ENCODE measurements around the gene CYSTM1. TPM values are rescaled to one million over a fixed set of nuclear protein-coding genes. Genes with fewer than 3 reads are reported as not detected.

The CYSTM1 gene
- total RNA-seq, 4 donors from 2014 or later: 44.9 to 77.6 (median 63.5) TPM

DNA sequence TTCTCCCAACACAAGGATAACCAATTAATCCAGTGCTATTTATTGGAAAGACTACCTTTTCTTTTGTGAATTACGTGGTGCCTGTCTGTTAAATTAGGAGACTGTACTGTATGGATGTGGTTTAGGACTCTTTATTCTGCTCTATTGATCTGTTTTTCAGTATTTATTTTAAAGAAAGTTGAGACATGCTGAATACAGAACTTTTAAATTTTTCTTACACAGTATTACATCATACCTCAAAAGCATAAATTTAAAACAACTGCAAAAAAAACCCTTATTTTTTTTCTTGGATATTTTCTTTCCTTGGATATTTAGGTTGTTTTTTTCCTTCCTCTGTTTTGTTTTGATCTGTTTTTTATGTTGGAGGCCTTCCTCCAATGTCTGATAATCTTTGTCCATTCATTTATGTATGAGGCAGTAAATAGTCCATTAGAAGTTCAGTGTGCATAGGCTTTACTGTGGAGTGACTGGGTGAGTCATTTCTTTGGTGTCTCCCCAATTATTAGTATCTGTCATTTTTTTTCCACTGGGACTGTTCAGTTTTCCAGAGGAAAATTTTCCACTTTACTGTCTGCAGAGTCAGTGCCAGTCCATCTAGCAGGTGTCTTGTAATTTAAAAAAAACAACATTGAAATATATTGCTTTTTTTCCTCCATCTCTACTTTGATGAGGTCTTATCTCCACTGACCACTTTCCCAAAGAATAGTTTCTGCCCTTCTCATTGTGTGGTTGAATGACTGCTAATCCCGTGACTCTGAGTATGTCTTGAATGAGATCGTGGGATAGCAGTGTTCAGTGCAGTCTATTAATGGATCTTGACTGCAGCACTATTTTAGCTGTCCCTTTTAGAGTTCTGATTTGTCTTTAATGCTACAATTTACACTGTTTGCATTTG lies 15.2 kb downstream of the CYSTM1 start:
- H3K9me3 ChIP-seq: no peaks in the 10 kb centered on the region
- WGBS, 2 donors: 57 to 65% methylated on average over 3 of the region's 3 CpGs
- H3K36me3 ChIP-seq: peaks cover 0 to 10% (median 0%) of the 10 kb centered on the region in 3 donors
- no peak overlapping the region for H3K4me3 ChIP-seq
- no peak for DNase-seq (ENCODE audit: low spot score in 2 of 2)
- H3K4me1 ChIP-seq: peaks cover 0 to 16% (median 6%) of the 10 kb centered on the region in 4 donors
- H3K27ac ChIP-seq: peak overlapping the region in 1 of 4 donors; percentile 46
- no peak for TF ChIP-seq POLR2A (IDR thresholded peaks at IDR 0.05)
- TF ChIP-seq, protein P1, sequence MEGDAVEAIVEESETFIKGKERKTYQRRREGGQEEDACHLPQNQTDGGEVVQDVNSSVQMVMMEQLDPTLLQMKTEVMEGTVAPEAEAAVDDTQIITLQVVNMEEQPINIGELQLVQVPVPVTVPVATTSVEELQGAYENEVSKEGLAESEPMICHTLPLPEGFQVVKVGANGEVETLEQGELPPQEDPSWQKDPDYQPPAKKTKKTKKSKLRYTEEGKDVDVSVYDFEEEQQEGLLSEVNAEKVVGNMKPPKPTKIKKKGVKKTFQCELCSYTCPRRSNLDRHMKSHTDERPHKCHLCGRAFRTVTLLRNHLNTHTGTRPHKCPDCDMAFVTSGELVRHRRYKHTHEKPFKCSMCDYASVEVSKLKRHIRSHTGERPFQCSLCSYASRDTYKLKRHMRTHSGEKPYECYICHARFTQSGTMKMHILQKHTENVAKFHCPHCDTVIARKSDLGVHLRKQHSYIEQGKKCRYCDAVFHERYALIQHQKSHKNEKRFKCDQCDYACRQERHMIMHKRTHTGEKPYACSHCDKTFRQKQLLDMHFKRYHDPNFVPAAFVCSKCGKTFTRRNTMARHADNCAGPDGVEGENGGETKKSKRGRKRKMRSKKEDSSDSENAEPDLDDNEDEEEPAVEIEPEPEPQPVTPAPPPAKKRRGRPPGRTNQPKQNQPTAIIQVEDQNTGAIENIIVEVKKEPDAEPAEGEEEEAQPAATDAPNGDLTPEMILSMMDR (IDR thresholded peaks at IDR 0.05): no peak
- TF ChIP-seq EP300 (IDR thresholded peaks at IDR 0.05): no peak
- no peaks in the 10 kb centered on the region for H3K27me3 ChIP-seq

DNA sequence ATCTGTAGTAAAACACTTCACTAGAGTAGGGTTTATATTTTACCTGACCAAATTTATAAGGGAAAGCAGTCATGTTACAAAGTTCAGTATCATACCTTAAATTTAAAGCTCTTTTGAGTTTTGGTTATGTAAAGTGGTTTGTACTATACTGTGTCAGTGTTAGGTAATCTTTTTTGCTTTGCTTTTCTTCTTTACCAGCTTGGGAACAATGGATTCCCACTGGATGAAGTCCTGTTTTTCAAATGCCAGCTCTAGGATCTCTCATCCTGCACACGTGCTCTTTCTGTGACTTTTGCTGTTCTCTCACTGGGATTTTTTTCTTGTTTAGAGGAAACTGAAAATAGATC lies 15.9 kb downstream of the CYSTM1 start:
- no peak overlapping the region for H3K4me3 ChIP-seq
- peaks cover 0 to 16% (median 6%) of the 10 kb centered on the region in 4 donors for H3K4me1 ChIP-seq
- H3K36me3 ChIP-seq: peaks cover 0 to 10% (median 0%) of the 10 kb centered on the region in 3 donors
- TF ChIP-seq EP300 (IDR thresholded peaks at IDR 0.05) (no peak), POLR2A (IDR thresholded peaks at IDR 0.05) (no peak)
- TF ChIP-seq, protein P1 (IDR thresholded peaks at IDR 0.05): no peak
- H3K9me3 ChIP-seq: no peaks in the 10 kb centered on the region
- WGBS, 2 donors: 0 to 14% methylated on average over 1 of the region's 1 CpG
- DNase-seq (ENCODE audit: low spot score in 2 of 2): no peak
- peak overlapping the region in 1 of 4 donors; percentile 46 for H3K27ac ChIP-seq
- H3K27me3 ChIP-seq: no peaks in the 10 kb centered on the region

DNA sequence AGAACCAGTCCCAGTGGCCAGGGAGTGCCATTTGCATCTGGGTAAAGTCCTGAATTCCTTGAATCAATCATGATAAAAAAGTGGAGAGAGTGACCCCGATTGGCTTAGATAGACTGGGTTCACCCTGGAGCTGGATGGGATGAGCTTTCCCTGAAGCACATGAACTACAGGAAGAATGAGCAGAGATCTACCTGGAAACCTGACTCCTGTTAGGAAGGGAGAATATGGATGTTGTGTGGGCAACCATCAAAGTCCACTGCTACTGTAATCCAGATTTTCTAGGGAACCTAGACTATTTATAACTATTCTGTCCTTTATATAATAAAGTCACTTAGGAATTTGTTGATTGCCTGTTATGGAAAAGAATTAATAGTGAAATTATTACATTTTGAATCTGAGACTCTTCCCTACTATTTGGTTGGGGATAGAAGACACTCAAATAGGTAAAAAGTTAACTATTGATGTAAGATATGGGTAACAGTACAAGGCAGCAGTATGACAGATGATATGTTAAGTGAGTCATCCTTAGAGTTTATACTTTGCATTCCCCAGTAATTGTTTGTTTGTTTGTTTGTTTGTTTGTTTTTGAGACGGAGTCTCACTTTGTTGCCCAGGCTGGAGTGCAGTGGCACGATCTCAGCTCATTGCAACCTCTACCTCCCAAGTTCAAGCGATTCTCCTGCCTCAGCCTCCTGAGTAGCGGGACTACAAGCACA lies 17.9 kb downstream of the CYSTM1 start:
- H3K4me1 ChIP-seq: peaks cover 0 to 16% (median 6%) of the 10 kb centered on the region in 4 donors
- H3K9me3 ChIP-seq: no peaks in the 10 kb centered on the region
- H3K4me3 ChIP-seq: no peak overlapping the region
- WGBS, 2 donors: 89 to 96% methylated on average over 5 of the region's 5 CpGs
- no peak overlapping the region for H3K27ac ChIP-seq
- H3K36me3 ChIP-seq: peaks cover 0 to 10% (median 0%) of the 10 kb centered on the region in 3 donors
- no peak for DNase-seq (ENCODE audit: low spot score in 2 of 2)
- H3K27me3 ChIP-seq: no peaks in the 10 kb centered on the region
- no peak for TF ChIP-seq EP300 (IDR thresholded peaks at IDR 0.05)
- TF ChIP-seq, protein P1 (IDR thresholded peaks at IDR 0.05): no peak
- TF ChIP-seq POLR2A (IDR thresholded peaks at IDR 0.05): no peak

DNA sequence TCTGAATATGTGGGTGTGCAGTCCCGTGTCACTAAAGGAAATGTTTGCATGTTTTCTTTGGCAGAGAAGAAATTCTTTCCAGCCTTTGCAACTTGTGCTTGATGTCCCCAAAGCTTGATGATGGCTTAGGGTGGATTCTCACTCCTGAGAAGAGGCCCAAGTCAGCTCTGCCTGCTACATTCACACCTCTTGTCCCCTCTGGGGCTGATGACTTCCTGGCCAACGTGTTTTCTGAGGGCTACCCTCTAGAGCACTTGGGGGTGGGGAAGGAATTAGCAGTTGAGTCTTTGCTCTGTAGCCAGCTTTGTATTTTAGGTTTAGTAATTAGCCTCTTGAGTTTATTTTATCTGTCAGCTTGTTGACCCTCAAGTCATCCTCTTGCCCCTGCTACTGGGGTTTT lies 19.7 kb downstream of the CYSTM1 start:
- Histone ChIP-seq H3K36me3 (peaks cover 0 to 16% (median 0%) of the 10 kb centered on the region in 3 donors), H3K4me1 (peaks cover 0 to 16% (median 6%) of the 10 kb centered on the region in 4 donors), H3K4me3 (no peak overlapping the region), H3K27ac (no peak overlapping the region), H3K27me3 (no peaks in the 10 kb centered on the region), H3K9me3 (no peaks in the 10 kb centered on the region)
- WGBS, 2 donors: 15 to 31% methylated on average over 2 of the region's 2 CpGs
- DNase-seq (ENCODE audit: low spot score in 2 of 2): no peak
- TF ChIP-seq, protein P1 (IDR thresholded peaks at IDR 0.05): no peak
- TF ChIP-seq EP300 (IDR thresholded peaks at IDR 0.05) (no peak), POLR2A (IDR thresholded peaks at IDR 0.05) (no peak)
